Ovary (tissue), 3 donors: Measurements from ENCODE around the gene SATB1.

ENCODE experiments used
- CTCF ChIP-seq, 3 donors: fragments of 450-650 bp in 2 of 3; fragments of 200-600 bp in 1 of 3; IDR thresholded peaks; one replicate each; pipeline versions ENCODE4 v1.5.1 to v1.8.0; 2016 to 2022; ENCODE audit warnings: antibody characterized with exemption in 3 of 3, mild to moderate bottlenecking in 1 of 3
- EP300 ChIP-seq: sonication (generic); formaldehyde crosslinking; IDR thresholded peaks from one replicate; pipeline ENCODE4 v1.6.1; 2017; ENCODE audit warnings: antibody characterized with exemption
- POLR2A ChIP-seq: fragments of 450-650 bp; IDR thresholded peaks from one replicate; pipeline ENCODE4 v1.6.1; 2017; ENCODE audit warnings: antibody characterized with exemption, mild to moderate bottlenecking, moderate library complexity
- donor health status: DM: no; HTN: no; CAD: no.

GRCh38 chr3:18301781-18302180 lies 123.4 kb downstream of the SATB1 start:
- TF ChIP-seq CTCF (IDR thresholded peaks at IDR 0.05) (no peak), POLR2A (no peak), EP300 (no peak)
